Measurements from ENCODE around the gene SCD5. TPM values are rescaled to one million over a fixed set of nuclear protein-coding genes. Genes with fewer than 3 reads are reported as not detected.

Gene SCD5
- total RNA-seq, 4 donors from 2014 or later: 17.6 to 28.4 (median 22.9) TPM

DNA sequence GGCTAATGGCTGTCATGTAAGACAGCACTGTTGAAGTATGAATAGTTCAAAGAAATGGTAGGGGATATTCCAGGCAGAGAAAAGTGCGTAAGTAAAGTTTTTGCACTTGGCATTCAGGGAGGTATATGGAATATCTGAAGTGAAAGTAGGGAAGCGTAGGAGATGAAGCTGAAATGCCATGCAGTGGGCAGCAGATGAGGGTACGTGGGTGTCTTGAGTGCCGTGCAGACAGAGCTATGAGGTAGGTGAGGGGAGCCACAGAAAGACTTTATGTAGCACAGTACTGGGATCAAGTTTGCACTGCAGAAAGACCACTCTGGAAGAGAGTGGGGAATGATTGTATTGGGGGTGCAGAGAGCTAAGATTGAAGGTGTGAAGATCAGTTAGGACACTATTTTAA, 5.2 kb upstream of the SCD5 start:
- Histone ChIP-seq H3K27me3 (no peaks in the 10 kb centered on the region), H3K4me1 (peaks cover 8 to 13% (median 12%) of the 10 kb centered on the region in 4 donors), H3K36me3 (no peaks in the 10 kb centered on the region), H3K4me3 (no peak overlapping the region), H3K27ac (replicated peaks in 1 of 4) (no peak overlapping the region), H3K9me3 (no peaks in the 10 kb centered on the region)
- TF ChIP-seq, protein P1, sequence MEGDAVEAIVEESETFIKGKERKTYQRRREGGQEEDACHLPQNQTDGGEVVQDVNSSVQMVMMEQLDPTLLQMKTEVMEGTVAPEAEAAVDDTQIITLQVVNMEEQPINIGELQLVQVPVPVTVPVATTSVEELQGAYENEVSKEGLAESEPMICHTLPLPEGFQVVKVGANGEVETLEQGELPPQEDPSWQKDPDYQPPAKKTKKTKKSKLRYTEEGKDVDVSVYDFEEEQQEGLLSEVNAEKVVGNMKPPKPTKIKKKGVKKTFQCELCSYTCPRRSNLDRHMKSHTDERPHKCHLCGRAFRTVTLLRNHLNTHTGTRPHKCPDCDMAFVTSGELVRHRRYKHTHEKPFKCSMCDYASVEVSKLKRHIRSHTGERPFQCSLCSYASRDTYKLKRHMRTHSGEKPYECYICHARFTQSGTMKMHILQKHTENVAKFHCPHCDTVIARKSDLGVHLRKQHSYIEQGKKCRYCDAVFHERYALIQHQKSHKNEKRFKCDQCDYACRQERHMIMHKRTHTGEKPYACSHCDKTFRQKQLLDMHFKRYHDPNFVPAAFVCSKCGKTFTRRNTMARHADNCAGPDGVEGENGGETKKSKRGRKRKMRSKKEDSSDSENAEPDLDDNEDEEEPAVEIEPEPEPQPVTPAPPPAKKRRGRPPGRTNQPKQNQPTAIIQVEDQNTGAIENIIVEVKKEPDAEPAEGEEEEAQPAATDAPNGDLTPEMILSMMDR (IDR thresholded peaks at IDR 0.05): no peak
- TF ChIP-seq POLR2A (IDR thresholded peaks at IDR 0.05; ENCODE audit: low read depth) (no peak), POLR2AphosphoS5 (IDR thresholded peaks at IDR 0.05) (no peak), EP300 (IDR thresholded peaks at IDR 0.05) (no peak)
- DNase-seq (ENCODE audit: extremely low spot score): no peak
- WGBS: 96% methylated on average over 4 of the region's 4 CpGs
- intact Hi-C loops (cut with DNase I): no loop called here

DNA sequence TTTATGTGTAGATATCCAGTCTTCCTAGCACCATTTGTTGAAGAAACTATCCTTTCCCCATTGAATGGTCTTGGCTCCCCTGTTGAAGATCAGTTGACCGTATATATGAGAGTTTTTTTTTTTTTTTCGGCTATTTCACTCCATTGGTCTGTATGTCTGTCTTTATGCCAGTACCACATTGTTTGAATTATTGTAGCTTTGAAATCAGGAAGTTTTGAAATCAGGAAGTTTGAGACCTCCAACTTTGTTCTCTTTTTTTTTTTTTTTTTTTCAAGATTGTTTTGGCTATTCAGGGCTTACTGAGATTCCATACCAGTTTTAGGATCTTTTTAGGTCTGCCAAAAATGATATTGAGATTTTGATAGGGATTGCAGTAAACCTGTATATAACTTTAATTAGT, 4.3 kb upstream of the SCD5 start:
- Histone ChIP-seq H3K4me3 (no peak overlapping the region), H3K27ac (replicated peaks in 1 of 4) (no peak overlapping the region), H3K36me3 (no peaks in the 10 kb centered on the region), H3K9me3 (no peaks in the 10 kb centered on the region), H3K4me1 (peaks cover 8 to 13% (median 12%) of the 10 kb centered on the region in 4 donors), H3K27me3 (no peaks in the 10 kb centered on the region)
- TF ChIP-seq, protein P1 (IDR thresholded peaks at IDR 0.05): no peak
- no peak for TF ChIP-seq POLR2AphosphoS5 (IDR thresholded peaks at IDR 0.05)
- TF ChIP-seq EP300 (IDR thresholded peaks at IDR 0.05): no peak
- TF ChIP-seq POLR2A (IDR thresholded peaks at IDR 0.05; ENCODE audit: low read depth): no peak
- no peak for DNase-seq (ENCODE audit: extremely low spot score)
- 60% methylated on average over 2 of the region's 2 CpGs for WGBS
- intact Hi-C loops (cut with DNase I): no loop called here

DNA sequence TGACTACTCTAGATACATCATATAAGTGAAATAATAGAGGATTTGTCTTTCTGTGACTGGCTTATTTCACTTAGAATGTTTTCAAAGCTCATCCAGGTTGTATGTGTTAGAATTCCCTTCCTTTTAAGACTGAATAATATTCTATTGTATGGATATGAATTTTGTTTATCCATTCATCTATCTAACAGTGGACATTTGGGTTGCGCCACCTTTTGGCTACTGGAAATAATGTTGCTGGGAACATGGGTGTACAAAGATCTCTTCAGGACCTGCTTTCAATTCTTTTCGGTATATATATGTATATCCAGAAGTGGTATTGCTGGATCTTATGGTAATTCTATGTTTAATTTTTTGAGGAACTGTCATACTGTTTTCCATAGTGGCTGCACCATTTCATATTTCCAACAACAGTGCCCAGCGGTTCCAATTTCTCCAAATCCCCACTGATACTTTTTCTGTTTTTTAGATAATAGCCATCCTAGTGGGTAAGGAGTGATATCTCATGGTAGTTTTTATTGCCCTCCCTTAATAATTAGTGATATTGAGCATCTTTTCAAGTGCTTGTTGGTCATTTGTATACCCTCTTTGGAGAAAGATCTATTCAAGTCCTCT, 3.4 kb upstream of the SCD5 start:
- Histone ChIP-seq H3K4me1 (peaks cover 16 to 22% (median 21%) of the 10 kb centered on the region in 4 donors), H3K9me3 (no peaks in the 10 kb centered on the region), H3K27ac (replicated peaks in 1 of 4) (no peak overlapping the region), H3K36me3 (no peaks in the 10 kb centered on the region), H3K27me3 (no peaks in the 10 kb centered on the region), H3K4me3 (no peak overlapping the region)
- intact Hi-C loops (cut with DNase I): no loop called here
- no peak for DNase-seq (ENCODE audit: extremely low spot score)
- TF ChIP-seq, protein P1 (IDR thresholded peaks at IDR 0.05): peak; percentile 29 to 45 (median 32)
- no peak for TF ChIP-seq EP300 (IDR thresholded peaks at IDR 0.05)
- 73% methylated on average over 3 of the region's 3 CpGs for WGBS

DNA sequence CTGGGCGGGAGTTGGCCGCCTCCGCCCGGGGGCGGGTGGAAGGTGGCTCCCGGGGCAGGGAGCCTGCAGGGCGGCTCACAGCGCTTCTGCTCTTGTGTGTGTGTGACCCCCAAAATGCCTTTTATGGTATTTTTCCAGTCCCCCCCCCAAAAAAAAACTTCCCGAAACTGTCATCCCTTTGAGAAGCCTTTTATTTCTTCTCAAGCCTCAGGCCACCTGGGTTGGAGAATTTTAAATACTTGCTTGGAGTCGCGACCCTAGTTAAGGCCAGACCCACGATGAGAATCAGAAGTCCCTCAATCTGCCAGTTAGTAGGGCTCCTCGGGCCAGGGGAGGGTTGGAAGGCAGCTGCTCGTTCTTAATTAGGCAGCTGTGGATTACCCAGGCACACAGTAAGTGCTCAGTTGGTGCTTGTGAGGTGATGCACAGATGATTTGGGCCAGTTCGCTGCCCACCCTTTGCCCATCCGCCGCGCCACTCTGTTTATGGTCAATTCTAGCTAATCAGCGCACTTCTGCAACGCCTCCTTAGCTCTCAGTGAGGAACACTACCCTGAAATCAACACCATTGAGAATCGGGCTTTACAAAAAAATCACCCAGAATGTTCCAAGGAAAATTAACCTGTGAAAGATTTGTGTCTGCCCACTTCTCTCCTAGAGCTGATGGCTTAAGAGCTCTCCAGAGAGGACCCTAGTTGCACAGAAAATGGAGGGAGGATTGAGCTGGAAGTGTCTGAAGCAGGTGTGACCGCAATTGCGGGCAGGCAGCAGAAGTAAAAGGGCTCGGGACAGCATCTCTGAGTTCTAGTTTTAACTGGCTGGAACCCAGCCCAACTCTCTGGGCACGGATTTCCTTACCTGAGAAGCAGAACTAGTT, 648 bp upstream of the SCD5 start:
- no peak for DNase-seq (ENCODE audit: extremely low spot score)
- TF ChIP-seq EP300 (IDR thresholded peaks at IDR 0.05): no peak
- TF ChIP-seq, protein P1 (IDR thresholded peaks at IDR 0.05): no peak
- TF ChIP-seq POLR2A (IDR thresholded peaks at IDR 0.05; ENCODE audit: low read depth): no peak
- no peak for TF ChIP-seq POLR2AphosphoS5 (IDR thresholded peaks at IDR 0.05)
- Histone ChIP-seq H3K4me1 (peaks cover 16 to 34% (median 28%) of the 10 kb centered on the region in 4 donors), H3K27me3 (no peaks in the 10 kb centered on the region), H3K9me3 (no peaks in the 10 kb centered on the region), H3K36me3 (no peaks in the 10 kb centered on the region), H3K27ac (replicated peaks in 1 of 4) (peak overlapping the region; percentile 71 to 83 (median 78)), H3K4me3 (peak overlapping the region; percentile 66 to 94 (median 80))
- WGBS: 14% methylated on average over 24 of the region's 25 CpGs
- intact Hi-C loops (cut with DNase I): loop anchor here (5.0 to 10.0 kb wide), 2 partner anchors 216 to 337 kb away; partner anchors contain the start of gene LIN54

All from esophagus muscularis mucosa (tissue), 4 donors.